ENCODE results near the gene RAB12.
A peak's percentile ranks its signal among the peaks of the same experiment; 100 is the strongest.

The RAB12 gene

GRCh38 chr18:8688216-8688800, 79.1 kb downstream of the RAB12 start:
- peak; percentile 48 for DNase-seq

GRCh38 chr18:8688816-8689215, 79.6 kb downstream of the RAB12 start:
- DNase-seq: no peak

Data from DMS79 (cell line).